HTERT RPE-1 (cell line): ENCODE data around the gene MRM2.

Experiments
- in situ Hi-C: fragments of 300-500 bp; cut with MboI; formaldehyde crosslinking; loops from 4 replicates; pipeline ENCODE4 v1.14.3; 2020; ENCODE audit warnings: low sequenced_read_pairs

The MRM2 gene

GRCh38 chr7:2192831-2193534 is 49.0 kb downstream of the MRM2 start:
- in situ Hi-C loops: no loop called here

GRCh38 chr7:2191016-2191415 is 51.0 kb downstream of the MRM2 start:
- in situ Hi-C loops: no loop called here

- in situ Hi-C loops: no loop called here
Measured at GRCh38 chr7:2190531-2190930, 51.5 kb downstream of the MRM2 start.

- in situ Hi-C loops: no loop called here
Measured at GRCh38 chr7:2186166-2186565, 55.8 kb downstream of the MRM2 start.

GRCh38 chr7:2185715-2186114 is 56.3 kb downstream of the MRM2 start:
- in situ Hi-C loops: no loop called here
